Calu3 (cell line): Measurements from ENCODE around the gene GPRIN1. TPM values are rescaled to one million over a fixed set of nuclear protein-coding genes. Genes with fewer than 3 reads are reported as not detected.
A peak's percentile ranks its signal among the peaks of the same experiment; 100 is the strongest.

Experiments
- BruUV-seq: library from RNA; stranded (reverse); fragments of 400-500 nt; replicated peaks from 2 replicates; lab custom pipeline; 2021; lab: Mats Ljungman, UMichigan
- CTCF ChIA-PET: fragments of 300-600 bp; sonication (Branson Sonifier 250); formaldehyde crosslinking; loops from one replicate; lab custom pipeline; 2022; ENCODE audit warnings: antibody characterized with exemption; lab: Charles Lee
- DNase-seq: peaks from one replicate; pipeline ENCODE4 v3.0.0; 2022
- H3K27ac Mint-ChIP-seq: one replicate; pipeline ENCODE4 v1.8.0; 2022; ENCODE audit warnings: mixed read lengths; ENCODE audit not compliant: unreplicated experiment
- H3K27me3 Mint-ChIP-seq: one replicate; pipeline ENCODE4 v1.8.0; 2022; ENCODE audit warnings: mixed read lengths; ENCODE audit not compliant: unreplicated experiment
- H3K36me3 Mint-ChIP-seq: one replicate; pipeline ENCODE4 v1.8.0; 2022; ENCODE audit warnings: mild to moderate bottlenecking, moderate library complexity, mixed read lengths; ENCODE audit not compliant: insufficient read depth, unreplicated experiment
- H3K4me1 Mint-ChIP-seq: one replicate; pipeline ENCODE4 v1.8.0; 2022; ENCODE audit warnings: mild to moderate bottlenecking, low read depth, mixed read lengths; ENCODE audit not compliant: unreplicated experiment
- H3K4me3 Mint-ChIP-seq: one replicate; pipeline ENCODE4 v1.8.0; 2022; ENCODE audit warnings: mild to moderate bottlenecking, low read depth, moderate library complexity, mixed read lengths; ENCODE audit not compliant: unreplicated experiment
- H3K9me3 Mint-ChIP-seq: one replicate; pipeline ENCODE4 v1.8.0; 2022; ENCODE audit warnings: low read depth, mixed read lengths; ENCODE audit not compliant: unreplicated experiment
- intact Hi-C: fragments of 100-400 bp; cut with micrococcal nuclease; formaldehyde crosslinking; loops from one replicate; pipeline ENCODE4 v1.10.0; 2022; ENCODE audit not compliant: unreplicated experiment
- total RNA-seq: library from RNA; stranded (reverse); gene quantifications from 2 replicates; pipeline ENCODE4 v1.2.3, GENCODE V29; 2022
- TF ChIP-seq, protein P1 (sequence below): fragments of 200-600 bp; IDR thresholded peaks from one replicate; pipeline ENCODE4 v1.8.0; 2022; ENCODE audit warnings: antibody characterized with exemption; ENCODE audit not compliant: unreplicated experiment

GPRIN1 gene
- total RNA-seq, 1 experiment from 2014 or later, result 12.6 TPM

DNA sequence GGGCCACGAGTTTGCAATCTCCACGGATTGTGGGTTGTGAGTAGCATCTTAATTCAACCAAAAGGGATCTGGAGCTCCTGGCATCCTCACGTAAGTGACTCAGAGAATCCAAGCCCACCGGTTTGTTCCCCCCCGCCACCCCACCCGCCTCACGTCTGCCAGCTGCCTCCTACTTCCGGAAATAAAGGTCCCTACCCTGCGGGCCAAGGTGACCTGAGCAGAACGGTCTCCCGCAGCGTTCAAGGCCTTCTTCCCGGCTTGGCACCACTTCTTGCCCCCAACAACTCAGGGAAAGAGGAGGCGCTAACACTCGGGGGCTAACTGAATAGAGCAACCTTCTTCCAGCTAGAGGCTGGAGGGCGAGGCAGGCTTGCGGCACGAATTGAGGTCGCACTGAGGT is 8.8 kb upstream of the GPRIN1 start:
- intact Hi-C loops, result loop anchor here (10.0 kb wide), 1 partner anchor 204 kb away; the partner anchor contains the start of gene CLTB
- Mint-ChIP-seq H3K27me3 (peaks cover 86% of the 10 kb centered on the region), H3K36me3 (peaks cover 7% of the 10 kb centered on the region), H3K4me1 (peaks cover 33% of the 10 kb centered on the region), H3K4me3 (peak overlapping the region; percentile 65), H3K27ac (no peak overlapping the region), H3K9me3 (no peaks in the 10 kb centered on the region)
- CTCF ChIA-PET, result interaction anchor here (0.6 kb wide), 1 partner anchor 64 kb away, joined by 3 read pairs; no protein-coding TSS in a partner anchor
- no peak for DNase-seq
- no TSS peak for BruUV-seq
- TF ChIP-seq, protein P1, sequence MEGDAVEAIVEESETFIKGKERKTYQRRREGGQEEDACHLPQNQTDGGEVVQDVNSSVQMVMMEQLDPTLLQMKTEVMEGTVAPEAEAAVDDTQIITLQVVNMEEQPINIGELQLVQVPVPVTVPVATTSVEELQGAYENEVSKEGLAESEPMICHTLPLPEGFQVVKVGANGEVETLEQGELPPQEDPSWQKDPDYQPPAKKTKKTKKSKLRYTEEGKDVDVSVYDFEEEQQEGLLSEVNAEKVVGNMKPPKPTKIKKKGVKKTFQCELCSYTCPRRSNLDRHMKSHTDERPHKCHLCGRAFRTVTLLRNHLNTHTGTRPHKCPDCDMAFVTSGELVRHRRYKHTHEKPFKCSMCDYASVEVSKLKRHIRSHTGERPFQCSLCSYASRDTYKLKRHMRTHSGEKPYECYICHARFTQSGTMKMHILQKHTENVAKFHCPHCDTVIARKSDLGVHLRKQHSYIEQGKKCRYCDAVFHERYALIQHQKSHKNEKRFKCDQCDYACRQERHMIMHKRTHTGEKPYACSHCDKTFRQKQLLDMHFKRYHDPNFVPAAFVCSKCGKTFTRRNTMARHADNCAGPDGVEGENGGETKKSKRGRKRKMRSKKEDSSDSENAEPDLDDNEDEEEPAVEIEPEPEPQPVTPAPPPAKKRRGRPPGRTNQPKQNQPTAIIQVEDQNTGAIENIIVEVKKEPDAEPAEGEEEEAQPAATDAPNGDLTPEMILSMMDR, result no peak

DNA sequence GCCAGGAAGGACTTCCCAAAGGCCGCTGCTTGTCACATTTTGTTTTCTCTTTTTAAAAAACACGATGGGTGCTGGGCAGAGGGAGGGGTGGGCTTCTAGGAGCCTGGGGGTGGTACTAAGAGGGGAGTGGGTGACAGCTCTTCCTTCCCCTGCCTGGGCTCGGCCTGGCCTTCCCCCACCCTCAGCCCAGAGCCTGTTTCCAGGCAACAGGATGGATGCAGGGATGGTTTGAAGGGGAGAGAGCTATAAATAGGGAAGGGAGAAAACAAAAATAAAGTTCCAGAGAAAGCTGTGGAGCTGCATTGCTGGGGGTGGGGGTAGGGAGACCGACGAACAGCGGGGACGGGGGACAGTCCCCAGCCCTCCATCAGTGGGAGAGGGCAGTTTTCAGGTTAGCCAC is 6.6 kb upstream of the GPRIN1 start:
- H3K9me3 Mint-ChIP-seq, result no peaks in the 10 kb centered on the region
- no peak overlapping the region for H3K27ac Mint-ChIP-seq
- no TSS peak for BruUV-seq
- CTCF ChIA-PET, result interaction anchor here (0.6 to 0.8 kb wide), 2 partner anchors 10 to 78 kb away, joined by 3 to 7 read pairs; no protein-coding TSS in a partner anchor
- H3K36me3 Mint-ChIP-seq, result peaks cover 7% of the 10 kb centered on the region
- peaks cover 80% of the 10 kb centered on the region for H3K27me3 Mint-ChIP-seq
- no peak overlapping the region for H3K4me3 Mint-ChIP-seq
- peaks cover 35% of the 10 kb centered on the region for H3K4me1 Mint-ChIP-seq
- no peak for DNase-seq
- TF ChIP-seq, protein P1, result no peak
- intact Hi-C loops, result loop anchor here (10.0 kb wide), 1 partner anchor 202 kb away; the partner anchor contains the start of gene CLTB

DNA sequence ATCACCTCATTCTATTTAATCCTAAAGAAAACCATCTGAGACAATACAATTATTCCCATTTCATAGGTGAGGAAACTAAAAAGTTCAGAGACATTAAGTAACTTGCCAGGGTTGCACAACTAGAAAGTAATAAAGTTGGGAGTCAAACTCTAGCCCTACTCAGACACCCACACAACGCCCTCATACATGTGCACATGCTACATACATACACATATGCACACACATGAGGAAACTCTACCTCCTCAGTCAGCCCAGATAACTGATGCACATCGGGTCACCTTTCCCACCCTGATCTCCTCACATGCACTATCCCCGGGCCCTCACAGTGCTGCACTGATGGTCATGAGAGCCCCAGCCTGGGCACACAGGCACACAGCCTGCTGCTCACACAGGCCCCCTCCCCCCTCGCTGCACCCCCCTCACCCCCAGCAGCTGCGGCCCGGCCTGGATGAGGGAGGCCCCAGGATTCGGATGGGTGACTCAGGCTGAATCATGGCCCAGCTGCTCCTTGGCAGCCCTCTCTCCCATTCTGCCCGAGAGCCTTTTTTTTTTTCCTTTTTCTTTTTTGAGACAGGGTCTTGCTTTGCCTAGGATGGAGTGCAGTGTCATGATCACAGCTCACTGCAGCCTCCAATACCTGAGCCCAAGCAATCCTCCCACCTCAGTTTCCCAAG is 5.0 kb upstream of the GPRIN1 start:
- TF ChIP-seq, protein P1, result no peak
- BruUV-seq, result no TSS peak
- CTCF ChIA-PET, result interaction anchor here (0.8 kb wide), 1 partner anchor 79 kb away, joined by 3 read pairs; no protein-coding TSS in a partner anchor
- Mint-ChIP-seq H3K4me3 (no peak overlapping the region), H3K4me1 (peaks cover 26% of the 10 kb centered on the region), H3K27me3 (peaks cover 70% of the 10 kb centered on the region), H3K27ac (no peak overlapping the region), H3K9me3 (no peaks in the 10 kb centered on the region), H3K36me3 (peaks cover 9% of the 10 kb centered on the region)
- intact Hi-C loops, result loop anchor here (5.0 to 10.0 kb wide), 2 partner anchors 73 to 200 kb away; partner anchors contain the start of gene CLTB
- peak; percentile 30 for DNase-seq

DNA sequence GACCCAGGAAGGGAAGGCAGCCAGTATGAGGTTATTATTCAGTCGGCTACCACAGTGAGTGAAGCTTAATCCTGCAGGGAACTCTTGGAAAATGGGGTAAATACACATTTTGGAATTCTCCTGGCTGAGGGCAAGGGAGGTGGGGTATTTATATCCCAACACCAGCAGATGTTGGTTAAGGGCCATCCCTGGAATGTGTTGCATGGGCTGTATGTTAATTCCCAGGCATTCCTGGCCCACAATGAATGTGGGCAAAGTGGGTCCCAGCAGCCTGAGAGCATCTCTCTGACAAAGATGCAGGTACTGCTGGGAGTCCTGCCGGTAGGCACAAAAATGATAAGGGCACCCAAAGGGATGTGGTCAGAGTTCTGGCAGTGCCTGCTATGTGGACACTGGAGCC is 2.9 kb upstream of the GPRIN1 start:
- no peak for DNase-seq
- Mint-ChIP-seq H3K9me3 (no peaks in the 10 kb centered on the region), H3K27ac (no peak overlapping the region), H3K27me3 (peaks cover 50% of the 10 kb centered on the region), H3K36me3 (peaks cover 19% of the 10 kb centered on the region), H3K4me1 (peaks cover 30% of the 10 kb centered on the region), H3K4me3 (no peak overlapping the region)
- intact Hi-C loops, result loop anchor here (5.0 to 10.0 kb wide), 2 partner anchors 71 to 198 kb away; partner anchors contain the start of gene CLTB
- no TSS peak for BruUV-seq
- TF ChIP-seq, protein P1, result no peak
- CTCF ChIA-PET, result interaction anchor here (0.8 kb wide), 1 partner anchor 66 kb away, joined by 13 read pairs; no protein-coding TSS in a partner anchor
